Fibroblast of skin of abdomen (primary cell): ENCODE measurements around the gene MLX.
A peak's percentile ranks its signal among the peaks of the same experiment; 100 is the strongest.
"Not testable (repeated sequence)": the region's sequence is repeated elsewhere in the genome, so short reads cannot be mapped to it uniquely, and the experiment has no call there.

Source experiments
- DNase-seq: peaks from one replicate; pipeline ENCODE4 v3.0.0-alpha.2; 2013

The MLX gene

GRCh38 chr17:42555961-42556617 is 10.8 kb upstream of the MLX start:
- not testable (repeated sequence) for DNase-seq

GRCh38 chr17:42559075-42559474 is 7.8 kb upstream of the MLX start:
- DNase-seq, result no peak

- no peak for DNase-seq
Measured at GRCh38 chr17:42560246-42560645, 6.7 kb upstream of the MLX start.

GRCh38 chr17:42561897-42562387 is 5.0 kb upstream of the MLX start, which contains the start of gene COASY:
COASY (plus strand) TSS chr17:42562148; CDS start chr17:42562623, 475 bp downstream.
- DNase-seq, result peak; percentile 98

GRCh38 chr17:42562388-42563142 is 4.3 kb upstream of the MLX start:
- no peak for DNase-seq

GRCh38 chr17:42563143-42563509 is 3.8 kb upstream of the MLX start:
- DNase-seq, result no peak

GRCh38 chr17:42563543-42563942 is 3.4 kb upstream of the MLX start:
- DNase-seq, result no peak

- DNase-seq, result no peak
Measured at GRCh38 chr17:42563950-42564349, 3.0 kb upstream of the MLX start.

GRCh38 chr17:42564815-42565522 is 1.9 kb upstream of the MLX start:
- DNase-seq, result no peak

- no peak for DNase-seq
Measured at GRCh38 chr17:42565523-42566214, 1.2 kb upstream of the MLX start.

- DNase-seq, result no peak
Measured at GRCh38 chr17:42566215-42566882, 551 bp upstream of the MLX start.

- DNase-seq, result no peak
Measured at GRCh38 chr17:42568341-42569111, 1.6 kb downstream of the MLX start.

GRCh38 chr17:42571435-42572225 is 4.7 kb downstream of the MLX start:
- no peak for DNase-seq

- DNase-seq, result no peak
Measured at GRCh38 chr17:42573095-42573494, 6.2 kb downstream of the MLX start.

GRCh38 chr17:42574463-42574862 is 7.6 kb downstream of the MLX start:
- DNase-seq, result no peak

GRCh38 chr17:42577140-42577531 is 10.2 kb downstream of the MLX start:
- no peak for DNase-seq

GRCh38 chr17:42577532-42578281 is 10.8 kb downstream of the MLX start, which contains the start of gene PSMC3IP:
PSMC3IP (minus strand) TSS chr17:42577729; CDS start chr17:42577686, 43 bp downstream.
- DNase-seq, result peak; percentile 93

- peak; percentile 67 for DNase-seq
Measured at GRCh38 chr17:42578282-42578869, 11.5 kb downstream of the MLX start.
